ENCODE results near the gene ZNF429. TPM values are rescaled to one million over a fixed set of nuclear protein-coding genes. Genes with fewer than 3 reads are reported as not detected.
"Not testable (repeated sequence)": the region's sequence is repeated elsewhere in the genome, so short reads cannot be mapped to it uniquely, and the experiment has no call there.

The ZNF429 gene
- 4.0 and 9.5 TPM in 2 replicates for total RNA-seq (2014; rRNA removed; shearing (Covaris generic); ENCODE audit: low replicate concordance)

DNA sequence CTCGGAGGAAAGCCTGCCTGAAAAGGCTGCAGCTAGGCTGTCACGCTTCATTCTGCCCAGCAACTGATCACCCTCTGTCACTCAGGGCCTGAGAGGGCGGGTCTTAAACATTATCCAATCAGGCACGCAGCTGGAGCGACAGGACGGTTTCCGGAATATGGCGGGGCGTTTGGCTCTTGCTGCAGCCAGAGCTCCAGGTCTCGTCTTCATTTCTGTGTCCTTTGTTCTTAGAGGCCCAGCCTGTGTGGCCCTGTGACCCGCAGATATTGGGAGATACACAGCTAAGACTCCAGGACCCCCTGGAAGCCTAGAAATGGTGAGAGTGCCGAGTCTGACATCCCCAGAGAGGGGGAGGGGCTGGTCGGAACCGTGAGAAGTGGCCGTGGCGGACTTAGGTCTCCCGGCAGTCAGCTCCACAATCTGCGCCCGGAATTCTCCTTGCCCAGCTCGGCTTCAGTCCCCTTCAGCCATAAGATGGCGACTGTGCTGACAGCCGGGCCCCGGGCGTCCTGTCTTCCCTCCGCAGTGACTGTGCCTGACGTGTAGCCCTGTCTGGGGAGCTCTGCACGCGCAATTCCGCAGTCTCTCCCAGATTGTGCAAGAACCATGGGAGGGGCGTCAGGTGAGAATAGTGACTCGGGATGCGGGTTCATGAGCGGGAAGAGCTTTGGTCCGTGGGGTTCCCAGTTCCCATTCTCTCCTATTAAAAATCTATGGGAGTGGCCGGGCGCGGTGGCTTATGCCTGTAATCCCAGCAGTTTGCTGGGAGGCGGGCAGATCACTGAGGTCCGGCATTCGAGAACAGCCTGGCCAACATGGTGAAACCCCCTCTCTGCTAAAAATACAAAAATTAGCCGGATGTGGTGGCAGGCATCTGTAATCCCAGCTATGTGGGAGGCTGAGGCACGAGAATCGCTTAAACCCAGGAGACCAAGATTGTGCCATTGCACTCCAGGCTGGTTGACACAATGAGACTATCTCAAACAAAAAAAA, at the start of gene ZNF429:
Gene ZNF429 (plus strand): TSS at position 144 of the 993 bp plus-strand sequence. CDS start 170 bp downstream, at position 314.
- in situ Hi-C loops (cut with HindIII; ENCODE audit: low pct_unique_long_range_greater_than_20kb, low sequenced_read_pairs), result no loop called here
- peak; percentile 90 for DNase-seq (ENCODE audit: low read depth)

DNA sequence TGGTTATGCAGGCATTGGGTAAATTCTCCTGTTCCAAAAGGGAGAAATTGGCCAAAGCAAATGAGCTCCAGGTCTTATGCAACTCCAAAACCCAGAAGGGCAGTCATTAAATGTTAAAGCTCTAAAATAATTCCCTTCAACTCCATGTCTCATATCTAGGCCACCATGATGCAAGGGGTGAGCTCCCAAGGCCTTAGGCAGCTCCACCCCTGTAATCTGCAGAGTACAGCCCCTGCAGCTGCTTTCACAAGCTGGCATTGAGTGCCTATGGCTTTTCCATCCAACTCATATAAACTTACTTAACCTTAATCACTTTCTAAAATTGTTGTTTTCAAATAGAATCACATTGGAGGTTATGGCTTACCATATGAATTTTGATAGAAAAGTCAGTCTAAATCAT, 44.7 kb upstream of the ZNF429 start:
- DNase-seq (ENCODE audit: low read depth), result no peak
- in situ Hi-C loops (cut with HindIII; ENCODE audit: low pct_unique_long_range_greater_than_20kb, low sequenced_read_pairs), result no loop called here

DNA sequence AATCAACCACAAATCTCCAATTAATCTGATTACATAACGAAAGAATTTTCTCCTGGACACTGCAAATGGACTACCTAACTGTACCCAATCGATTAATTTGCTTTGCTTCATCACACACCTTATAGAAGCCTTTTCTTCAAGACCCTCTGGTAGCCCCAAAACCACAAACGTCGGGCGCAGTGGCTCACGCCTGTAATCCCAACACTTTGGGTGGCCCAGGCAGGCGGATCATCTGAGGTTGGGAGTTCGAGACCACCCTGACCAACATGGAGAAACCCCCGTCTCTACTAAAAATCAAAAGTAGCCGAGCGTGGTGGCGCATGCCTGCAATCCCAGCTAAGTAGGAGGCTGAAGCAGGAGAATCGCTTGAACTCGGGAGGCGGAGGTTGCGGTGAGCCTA, 42.9 kb upstream of the ZNF429 start:
- in situ Hi-C loops (cut with HindIII; ENCODE audit: low pct_unique_long_range_greater_than_20kb, low sequenced_read_pairs), result no loop called here
- DNase-seq (ENCODE audit: low read depth), result no peak

DNA sequence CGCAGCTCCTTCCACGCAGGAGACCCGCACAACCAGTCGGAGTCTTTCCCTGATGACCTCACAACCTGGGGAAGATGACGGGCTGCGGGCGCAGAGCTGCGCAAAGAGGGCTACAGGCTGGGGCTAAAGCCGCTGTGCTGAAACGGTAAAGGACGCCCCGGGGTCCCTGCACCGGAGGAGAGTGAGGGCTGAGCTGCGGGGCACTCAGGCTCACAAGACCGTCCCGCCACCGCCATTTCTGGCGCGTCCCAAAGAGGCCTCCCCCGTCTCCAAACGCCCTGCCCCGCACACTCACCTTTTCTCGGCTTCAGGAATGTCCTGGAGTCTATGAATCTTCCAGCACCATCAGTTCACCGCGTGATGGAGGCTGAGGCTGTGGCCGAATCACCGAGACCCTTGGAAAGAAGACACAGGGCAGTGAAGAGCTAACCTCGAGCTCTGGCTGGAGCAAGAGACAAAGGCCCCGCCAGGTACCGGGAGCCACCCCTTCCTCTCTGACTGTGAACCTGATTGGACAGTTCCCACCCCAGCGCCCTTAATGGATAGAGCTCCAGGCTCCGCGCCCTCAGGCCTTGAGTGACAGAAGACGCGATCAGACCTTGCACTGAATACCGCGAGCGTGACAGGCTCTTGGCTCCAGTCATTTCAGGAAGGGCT, 41.8 kb upstream of the ZNF429 start:
- in situ Hi-C loops (cut with HindIII; ENCODE audit: low pct_unique_long_range_greater_than_20kb, low sequenced_read_pairs), result no loop called here
- DNase-seq (ENCODE audit: low read depth), result no peak

DNA sequence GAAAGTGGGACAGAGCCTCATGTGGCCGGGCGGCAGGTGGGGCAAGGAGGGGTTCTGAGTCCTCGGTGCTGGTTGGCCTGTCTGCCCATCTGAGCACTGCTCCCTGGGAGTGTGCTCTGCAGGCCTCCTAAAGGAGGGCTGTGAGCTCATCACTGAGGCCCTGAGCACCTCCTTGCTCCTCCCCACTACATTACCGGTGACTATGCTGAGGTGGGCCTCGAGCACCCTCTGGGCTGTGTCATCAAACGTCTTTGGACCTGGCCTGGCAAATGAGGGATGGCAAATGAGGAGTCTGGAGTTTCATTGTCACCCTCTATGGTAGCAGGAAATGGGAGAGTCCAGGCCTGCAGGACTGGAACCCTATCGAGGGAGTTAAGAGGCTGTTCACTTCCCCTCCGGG, 38.8 kb upstream of the ZNF429 start:
- no peak for DNase-seq (ENCODE audit: low read depth)
- in situ Hi-C loops (cut with HindIII; ENCODE audit: low pct_unique_long_range_greater_than_20kb, low sequenced_read_pairs), result no loop called here

DNA sequence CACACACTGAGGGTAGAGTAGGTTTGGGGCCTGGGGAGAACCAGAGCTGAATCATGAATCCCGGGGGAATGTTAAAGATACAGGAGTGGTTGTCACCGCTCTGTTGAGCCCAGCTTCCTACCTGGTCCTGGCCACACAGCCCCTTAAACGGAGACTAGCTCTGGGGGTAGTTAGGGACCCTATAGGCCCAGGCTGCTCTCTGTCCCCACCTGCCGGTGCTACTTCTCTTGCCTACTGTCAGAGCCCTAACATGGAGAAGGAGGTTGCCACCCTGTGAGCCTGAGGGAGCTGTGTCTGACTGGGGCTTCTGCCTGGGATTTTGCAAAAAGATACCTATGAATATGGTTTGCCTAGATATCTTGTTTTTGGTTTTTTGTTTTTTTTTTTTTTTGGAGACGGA, 36.6 kb upstream of the ZNF429 start:
- DNase-seq (ENCODE audit: low read depth), result no peak
- in situ Hi-C loops (cut with HindIII; ENCODE audit: low pct_unique_long_range_greater_than_20kb, low sequenced_read_pairs), result no loop called here

DNA sequence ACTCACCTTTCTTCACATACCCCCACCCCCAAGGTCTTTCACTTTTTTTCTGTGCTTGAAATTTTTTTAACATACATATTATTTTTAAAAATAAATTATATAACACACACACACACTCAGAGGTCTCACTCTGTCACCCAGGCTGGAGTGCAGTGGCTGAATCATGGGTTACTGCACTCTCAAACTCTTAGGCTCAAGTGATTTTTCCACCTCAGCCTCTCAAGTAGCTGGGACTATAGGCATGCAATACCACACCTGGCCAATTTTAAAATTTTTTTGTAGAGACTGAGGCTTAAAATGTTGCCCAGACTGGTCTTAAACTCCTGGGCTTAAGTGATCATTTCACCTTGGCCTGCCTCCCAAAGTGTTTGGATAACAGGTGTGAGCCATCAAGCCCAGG, 32.9 kb upstream of the ZNF429 start:
- in situ Hi-C loops (cut with HindIII; ENCODE audit: low pct_unique_long_range_greater_than_20kb, low sequenced_read_pairs), result no loop called here
- DNase-seq (ENCODE audit: low read depth), result no peak

DNA sequence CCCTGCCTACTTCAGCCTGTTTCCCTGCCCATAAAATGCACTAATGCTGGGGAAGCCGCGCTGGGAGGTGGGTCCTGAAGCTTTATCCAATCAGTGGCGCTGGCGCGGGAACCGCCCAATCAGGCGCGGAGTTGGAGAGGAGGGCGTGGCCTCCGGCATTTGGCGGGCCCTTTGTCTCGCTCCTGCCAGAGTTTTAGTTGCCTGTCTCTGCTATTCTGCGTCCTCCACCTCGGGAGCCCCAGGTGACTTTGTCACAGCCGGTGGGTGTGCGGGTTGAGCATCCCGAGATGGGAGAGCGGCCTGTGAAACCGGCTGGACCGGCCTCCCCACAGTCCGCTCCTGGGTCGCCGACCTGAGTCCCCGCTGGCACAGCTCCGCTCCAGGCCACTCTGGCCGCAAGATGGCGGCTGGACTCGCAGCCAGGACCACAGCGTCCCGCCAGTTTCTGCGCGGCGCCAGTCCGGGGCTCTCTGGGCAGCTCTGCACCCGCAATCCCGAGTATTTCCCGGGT, 30.7 kb upstream of the ZNF429 start:
- DNase-seq (ENCODE audit: low read depth), result peak; percentile 21
- in situ Hi-C loops (cut with HindIII; ENCODE audit: low pct_unique_long_range_greater_than_20kb, low sequenced_read_pairs), result no loop called here

DNA sequence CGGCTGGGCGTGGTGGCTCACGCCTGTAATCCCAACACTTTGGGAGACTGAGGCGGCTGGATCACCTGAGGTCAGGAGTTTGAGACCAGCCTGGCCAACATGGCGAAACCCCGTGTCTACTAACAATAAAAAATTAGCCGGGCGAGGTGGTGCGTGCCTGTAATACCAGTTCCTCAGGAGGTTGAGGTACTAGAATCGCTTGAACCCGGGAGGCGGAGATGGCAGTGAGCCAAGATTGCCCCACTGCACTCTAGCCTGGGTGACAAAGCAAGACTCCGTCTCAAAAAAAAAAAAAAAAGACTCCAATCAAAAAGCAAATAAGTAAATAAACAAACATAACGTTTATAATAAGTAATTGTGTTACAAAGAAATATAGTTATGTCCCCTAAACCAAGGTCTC, 23.0 kb upstream of the ZNF429 start:
- in situ Hi-C loops (cut with HindIII; ENCODE audit: low pct_unique_long_range_greater_than_20kb, low sequenced_read_pairs); DNase-seq (ENCODE audit: low read depth): not testable (repeated sequence)

DNA sequence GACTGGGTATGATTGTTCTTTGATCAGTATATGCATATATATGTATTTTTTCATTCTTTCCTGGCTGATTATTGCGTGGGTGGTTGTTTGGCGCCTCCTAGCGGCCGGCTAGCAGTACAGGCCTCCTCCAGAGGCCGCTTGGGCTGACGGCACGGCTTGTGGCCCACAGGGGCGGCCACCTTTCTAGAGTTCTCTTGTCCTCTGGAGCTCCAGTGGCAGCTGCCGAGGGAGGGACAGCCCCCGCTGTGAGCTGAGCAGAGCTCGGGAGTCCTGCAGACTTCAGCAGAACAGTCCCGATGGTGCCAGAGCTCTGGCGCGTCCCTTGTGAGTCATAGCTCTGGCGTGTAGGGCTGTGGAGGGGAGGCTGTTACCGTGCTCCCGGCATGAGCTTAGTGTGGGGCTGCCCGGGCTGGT, 22.5 kb upstream of the ZNF429 start:
- in situ Hi-C loops (cut with HindIII; ENCODE audit: low pct_unique_long_range_greater_than_20kb, low sequenced_read_pairs), result no loop called here
- no peak for DNase-seq (ENCODE audit: low read depth)

DNA sequence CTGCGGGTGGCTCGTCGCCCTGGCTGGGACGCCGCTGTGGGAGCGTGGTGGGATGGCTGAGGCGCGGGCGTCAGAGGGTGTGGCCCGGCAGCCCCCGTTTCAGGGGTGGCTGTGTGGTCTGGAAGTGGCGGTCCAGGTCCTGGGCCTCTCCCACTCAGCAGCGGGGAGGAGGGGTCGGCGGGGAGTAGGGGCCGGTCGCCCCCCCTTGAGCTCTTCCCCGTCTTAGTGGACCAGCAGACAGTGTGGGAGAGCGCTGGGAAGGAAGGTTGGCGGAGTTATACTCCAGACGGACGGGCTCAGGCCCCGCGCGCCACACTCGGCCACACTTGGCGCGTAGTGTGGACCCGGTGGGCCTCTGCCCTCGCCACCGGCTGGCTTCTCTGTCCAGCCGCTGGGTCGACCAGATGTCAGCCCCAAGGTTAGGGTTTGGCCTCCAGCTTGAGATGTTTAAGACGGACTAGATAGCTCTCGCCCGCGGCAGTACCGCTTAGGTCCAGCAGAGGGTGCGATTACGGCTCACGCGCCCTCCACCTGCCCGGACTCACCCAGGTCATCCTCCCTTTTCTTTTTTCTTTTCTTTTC, 21.7 kb upstream of the ZNF429 start:
- in situ Hi-C loops (cut with HindIII; ENCODE audit: low pct_unique_long_range_greater_than_20kb, low sequenced_read_pairs), result no loop called here
- DNase-seq (ENCODE audit: low read depth), result no peak

DNA sequence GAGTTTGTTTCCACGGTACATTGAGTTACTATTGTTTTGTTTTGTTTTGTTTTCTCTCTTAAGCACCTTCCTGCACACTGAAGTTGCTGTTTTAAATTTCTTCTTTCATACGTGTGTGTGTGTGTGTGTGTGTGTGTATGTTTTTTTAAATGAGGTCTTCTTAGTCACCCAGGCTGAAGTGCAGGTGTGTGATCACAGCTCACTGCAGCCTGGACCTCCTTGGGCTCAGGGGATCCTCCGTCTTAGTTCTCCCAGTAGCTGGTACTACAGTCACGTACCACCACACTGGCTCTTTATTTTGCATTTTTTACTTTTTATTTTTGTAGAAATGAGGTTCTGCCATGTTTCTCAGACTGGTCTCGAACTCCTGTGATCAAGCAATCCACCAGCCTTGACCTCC, 20.8 kb upstream of the ZNF429 start:
- in situ Hi-C loops (cut with HindIII; ENCODE audit: low pct_unique_long_range_greater_than_20kb, low sequenced_read_pairs), result no loop called here
- DNase-seq (ENCODE audit: low read depth), result no peak

DNA sequence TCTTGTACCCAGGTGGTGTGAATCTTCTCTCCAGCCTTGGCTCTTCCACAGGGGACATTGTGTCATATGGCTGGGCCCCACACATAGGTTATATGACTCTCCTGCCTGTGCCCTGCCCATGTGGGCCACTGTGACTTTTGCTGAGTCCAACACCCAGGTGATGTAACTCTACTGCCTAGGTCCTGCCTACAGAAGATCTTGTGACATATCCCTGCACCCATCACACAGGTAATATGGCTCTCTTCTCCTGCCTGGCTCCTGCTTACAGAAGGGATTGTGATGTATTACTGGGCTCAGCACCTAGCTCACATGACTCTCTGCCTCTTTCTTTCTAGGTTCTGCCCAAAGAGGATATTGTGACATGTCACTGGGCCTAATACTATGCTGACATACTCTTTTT, 19.5 kb upstream of the ZNF429 start:
- in situ Hi-C loops (cut with HindIII; ENCODE audit: low pct_unique_long_range_greater_than_20kb, low sequenced_read_pairs), result no loop called here

DNA sequence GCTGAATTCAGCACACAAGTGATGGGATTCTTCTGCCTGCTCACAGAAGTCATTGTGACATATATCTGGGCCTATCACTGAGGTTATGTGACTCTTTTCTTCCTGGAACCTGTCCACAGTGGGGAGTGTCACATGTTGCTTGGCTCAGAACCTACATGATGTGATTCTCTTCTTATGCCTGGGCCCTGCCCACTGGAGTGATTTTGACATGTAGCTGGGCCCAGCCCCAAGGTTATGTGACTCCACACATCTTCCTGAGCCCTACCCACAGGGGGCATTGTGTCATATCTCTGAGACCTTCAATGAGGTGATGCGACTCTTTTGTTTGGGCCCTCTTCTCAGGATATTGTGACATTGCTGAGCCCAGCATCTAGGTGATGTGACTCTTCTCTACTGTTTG, 17.4 kb upstream of the ZNF429 start:
- in situ Hi-C loops (cut with HindIII; ENCODE audit: low pct_unique_long_range_greater_than_20kb, low sequenced_read_pairs), result no loop called here
- DNase-seq (ENCODE audit: low read depth), result no peak

More for the DNA sequence above, 19.5 kb upstream of the ZNF429 start:
- no peak for DNase-seq (ENCODE audit: low read depth)

DNA sequence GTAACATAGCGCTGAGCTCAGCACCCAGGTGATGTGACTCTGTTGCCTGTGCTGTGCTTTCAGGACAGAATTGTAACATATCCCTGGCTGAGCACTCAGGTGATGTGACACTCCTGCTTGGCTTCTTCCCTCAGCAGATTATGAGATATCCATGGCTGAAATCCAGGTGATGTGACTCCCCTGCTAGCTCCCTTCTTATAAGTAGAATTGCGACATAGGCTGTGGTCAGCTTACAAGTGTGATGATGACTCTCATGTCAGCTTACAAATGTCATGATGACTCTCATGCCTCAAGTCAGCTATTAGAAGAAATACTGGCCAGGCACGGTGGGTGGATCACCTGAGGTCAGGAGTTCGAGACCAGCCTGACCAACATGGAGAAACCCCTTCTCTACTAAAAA, 14.3 kb upstream of the ZNF429 start:
- no peak for DNase-seq (ENCODE audit: low read depth)
- in situ Hi-C loops (cut with HindIII; ENCODE audit: low pct_unique_long_range_greater_than_20kb, low sequenced_read_pairs), result no loop called here

DNA sequence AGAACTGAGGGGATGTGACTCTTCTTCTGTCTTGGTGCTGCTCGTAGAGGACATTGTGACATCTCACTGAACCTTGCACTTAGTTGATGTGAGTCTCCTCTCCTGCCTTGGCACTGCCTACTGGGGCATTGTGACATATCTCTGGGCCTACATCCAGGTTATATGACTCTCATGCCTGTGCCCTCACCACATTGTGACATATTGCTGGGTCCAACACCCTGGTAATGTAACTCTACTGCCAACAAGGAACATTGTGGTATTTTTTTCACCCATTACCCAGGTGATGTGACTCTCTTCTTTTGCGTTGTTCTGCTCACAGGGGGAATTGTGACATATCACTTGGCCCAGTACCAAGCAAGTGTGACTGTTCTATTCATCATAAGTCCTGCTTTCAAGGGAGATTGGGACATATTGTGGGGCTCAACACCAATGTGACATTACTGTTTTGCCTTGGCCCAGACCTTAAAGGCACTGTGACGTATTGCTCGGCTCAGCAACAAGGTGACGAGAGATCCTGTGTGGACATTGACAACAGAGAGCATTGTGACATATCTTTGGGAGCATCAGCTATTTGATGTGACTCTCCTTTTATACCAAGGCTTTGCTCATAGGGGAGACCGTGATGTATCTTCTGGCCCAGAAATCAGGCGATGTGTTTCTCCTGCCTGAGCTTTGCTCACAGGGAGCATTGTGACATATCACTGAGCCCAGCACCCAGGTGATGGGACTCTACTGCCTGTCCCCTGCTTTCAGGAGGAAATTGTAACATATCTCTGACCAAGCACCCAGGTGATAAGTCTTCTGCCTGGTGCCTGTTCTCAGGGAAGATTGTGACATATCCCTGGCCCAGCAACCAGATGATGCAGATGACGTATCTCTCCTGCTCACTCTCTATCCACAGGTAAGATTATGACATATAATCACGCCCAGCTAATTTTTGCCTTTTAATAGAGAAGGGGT, 12.2 kb upstream of the ZNF429 start:
- in situ Hi-C loops (cut with HindIII; ENCODE audit: low pct_unique_long_range_greater_than_20kb, low sequenced_read_pairs), result no loop called here

DNA sequence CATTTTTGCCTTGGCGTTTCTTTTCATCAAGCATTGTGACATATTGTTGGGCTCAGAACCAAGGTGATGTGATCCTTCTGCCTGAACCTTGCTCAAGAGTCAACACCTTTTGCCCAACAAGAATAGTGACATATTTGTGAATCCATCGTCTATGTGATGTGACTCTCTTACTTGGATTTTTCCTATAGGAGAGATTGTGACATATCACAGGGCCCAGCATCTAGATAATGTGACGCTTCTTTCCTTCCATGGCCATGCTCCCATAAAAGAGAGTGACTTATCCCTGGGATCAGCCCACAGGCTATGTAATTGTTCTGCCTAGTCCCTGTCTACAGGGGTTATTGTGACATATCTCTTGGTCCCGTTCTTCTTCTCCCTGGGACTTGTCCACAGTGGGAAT, 8.5 kb upstream of the ZNF429 start:
- in situ Hi-C loops (cut with HindIII; ENCODE audit: low pct_unique_long_range_greater_than_20kb, low sequenced_read_pairs), result no loop called here
- DNase-seq (ENCODE audit: low read depth), result no peak

More for the DNA sequence above, 12.2 kb upstream of the ZNF429 start:
- DNase-seq (ENCODE audit: low read depth), result no peak

DNA sequence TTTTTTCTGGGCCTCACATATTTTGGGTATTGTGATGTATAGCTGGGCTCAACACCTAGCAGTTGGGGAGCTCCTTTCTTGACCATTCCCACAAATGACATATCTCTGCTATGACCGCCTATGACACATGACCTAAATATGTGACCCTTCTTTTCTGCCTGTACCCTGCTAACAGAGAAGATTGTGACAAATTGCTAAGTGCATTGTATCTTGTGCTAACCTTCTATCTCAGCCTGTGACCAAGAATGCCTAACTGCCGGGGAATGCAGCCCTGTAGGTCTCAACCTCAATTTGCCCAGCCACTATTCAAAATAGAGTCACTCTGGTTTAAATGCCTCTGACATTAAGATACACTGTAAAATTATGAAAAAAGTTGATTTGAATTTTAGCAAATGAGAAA, 6.8 kb upstream of the ZNF429 start:
- no peak for DNase-seq (ENCODE audit: low read depth)
- in situ Hi-C loops (cut with HindIII; ENCODE audit: low pct_unique_long_range_greater_than_20kb, low sequenced_read_pairs), result no loop called here

All from Caki2 (cell line).